ENCODE data around the gene ZEB2.

The ZEB2 gene

DNA sequence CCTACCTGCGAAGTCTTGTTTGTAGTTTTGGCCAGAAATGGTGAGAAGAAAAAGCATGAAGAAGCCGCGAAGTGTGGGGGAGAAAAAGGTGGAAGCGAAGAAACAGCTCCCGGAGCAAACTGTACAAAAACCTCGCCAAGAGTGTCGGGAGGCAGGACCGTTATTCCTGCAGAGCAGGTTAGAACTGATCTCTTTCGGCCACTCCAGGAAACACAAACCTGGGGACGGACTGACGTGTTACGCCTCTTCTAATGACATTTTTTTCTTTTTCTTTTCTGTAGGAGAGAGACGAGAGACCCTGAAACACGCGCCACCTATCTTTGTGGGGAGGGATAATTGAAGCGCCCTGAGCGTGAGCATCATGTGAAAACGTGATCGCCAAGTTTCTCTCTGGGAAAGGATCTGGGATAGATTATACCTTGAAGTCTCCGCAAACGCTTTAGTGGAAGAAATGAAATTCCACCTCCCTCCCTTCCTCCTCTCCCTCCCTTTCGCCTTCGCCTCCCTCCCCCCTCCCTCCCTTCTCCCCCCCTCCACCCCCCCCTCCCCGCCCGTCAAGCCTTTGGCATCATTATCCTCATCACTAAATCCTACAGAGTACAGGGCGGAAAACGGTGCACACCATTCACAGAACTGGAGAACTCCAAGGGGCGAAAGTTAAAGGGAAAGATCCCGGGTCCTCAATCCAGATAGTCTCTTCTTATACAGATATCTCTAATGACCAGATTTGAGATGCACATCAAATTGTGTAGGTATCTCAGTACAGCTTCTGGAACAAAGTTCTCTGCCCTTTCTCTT lies at the start of gene ZEB2:
ZEB2 (minus strand) TSS at position 186 of the 798 bp plus-strand sequence. CDS start 2,769 bp downstream, outside the sequence.
- no peak for DNase-seq (ENCODE audit: low read depth in 2 of 2)

DNA sequence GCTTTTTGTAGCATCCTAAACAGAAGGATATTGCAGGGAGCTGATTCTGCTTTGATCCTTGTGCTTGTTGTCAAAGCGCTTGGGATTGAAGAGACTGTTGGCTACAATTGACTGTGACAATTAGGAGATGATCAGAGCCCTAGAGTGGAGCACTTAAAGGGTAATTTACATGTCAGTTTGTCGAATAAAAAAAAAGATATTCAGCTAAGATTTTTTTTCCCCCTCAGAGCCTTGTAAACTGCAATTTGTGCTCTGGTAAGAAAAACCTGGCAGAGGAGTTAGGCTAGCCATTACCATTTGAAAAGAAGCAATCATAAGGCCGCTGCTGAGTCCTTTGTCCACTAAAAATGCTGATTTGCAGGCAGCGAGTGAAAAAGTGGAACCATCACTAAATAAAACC lies 47.8 kb upstream of the ZEB2 start:
- no peak for DNase-seq (ENCODE audit: low read depth in 2 of 2)

DNA sequence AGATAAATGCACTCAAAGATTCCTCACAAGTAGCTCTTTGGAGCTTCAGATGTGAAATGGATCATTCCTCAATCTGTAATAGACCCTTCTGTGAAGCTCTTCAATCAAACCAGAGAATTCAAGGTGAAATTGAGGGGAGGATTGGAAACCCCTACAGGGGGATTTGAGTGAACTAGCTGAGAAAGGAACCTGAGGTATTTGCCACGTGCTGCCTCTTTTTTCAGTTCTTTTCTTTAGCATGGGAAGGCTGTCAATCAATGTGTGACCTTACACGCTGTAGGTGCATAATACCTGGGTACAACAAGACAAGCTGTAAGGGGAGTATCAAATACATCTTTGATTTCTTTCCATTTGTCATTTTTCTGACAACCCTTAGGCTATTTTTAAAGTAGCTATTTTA lies 46.5 kb upstream of the ZEB2 start:
- DNase-seq (ENCODE audit: low read depth in 2 of 2) = no peak

DNA sequence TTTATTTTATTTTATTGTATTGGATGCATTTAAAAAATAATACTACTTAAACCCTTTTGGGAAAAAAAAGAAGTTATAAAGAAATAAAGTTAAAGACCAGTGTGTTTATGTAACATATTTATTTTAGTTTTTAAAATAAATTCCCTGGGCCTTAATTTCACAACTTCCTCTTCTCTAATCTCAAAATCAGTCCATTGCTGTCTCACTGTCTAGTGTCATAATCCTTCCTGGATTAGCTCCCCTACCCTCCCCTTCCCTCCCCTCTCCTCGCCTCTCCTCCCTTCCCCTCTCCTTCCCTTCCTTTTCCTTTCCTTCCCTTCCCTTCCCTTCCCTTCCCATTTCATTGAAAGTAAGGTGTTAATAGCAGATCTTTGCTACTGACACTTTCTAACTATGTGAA lies 40.3 kb upstream of the ZEB2 start:
- DNase-seq (ENCODE audit: low read depth in 2 of 2) = no peak

DNA sequence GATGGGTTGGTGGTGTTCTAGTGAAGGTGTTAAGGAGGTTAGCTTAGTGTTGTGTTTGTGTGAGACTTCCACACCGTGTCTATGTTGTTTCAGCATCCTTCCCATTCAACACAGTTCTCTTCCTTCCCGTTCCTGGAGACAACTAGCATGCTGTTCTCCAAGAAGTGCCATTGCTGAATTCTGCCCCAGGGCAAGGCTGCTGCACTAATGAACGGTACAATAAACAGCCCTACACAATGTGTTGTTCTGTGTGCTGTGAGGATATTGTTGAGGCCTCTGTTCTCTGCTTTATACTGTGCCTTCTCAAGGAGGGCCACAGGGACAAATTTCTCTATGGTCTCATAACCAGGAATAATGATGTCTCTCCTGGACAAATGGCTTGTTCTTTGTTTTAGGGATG lies 39.8 kb upstream of the ZEB2 start:
- DNase-seq (ENCODE audit: low read depth in 2 of 2) = no peak

DNA sequence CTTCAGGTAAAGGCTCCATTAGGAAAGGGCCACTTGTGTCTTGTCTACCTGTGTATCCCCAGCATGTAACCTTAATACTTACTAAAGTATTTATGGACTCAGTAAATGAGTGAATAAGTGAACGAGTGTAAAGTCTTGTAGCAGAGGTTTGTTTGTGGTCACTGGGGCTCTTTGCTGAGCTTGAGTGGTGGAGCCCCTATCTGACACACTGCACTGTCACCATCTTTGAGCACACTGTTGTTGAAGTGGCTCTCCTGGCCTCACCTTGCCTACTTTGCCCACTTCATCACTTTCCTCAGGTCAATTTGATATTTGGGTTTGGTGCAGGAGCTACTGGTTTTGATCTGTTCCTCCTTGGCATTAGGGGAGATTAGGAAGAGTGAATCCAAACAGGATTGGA lies 39.3 kb upstream of the ZEB2 start:
- DNase-seq (ENCODE audit: low read depth in 2 of 2) = no peak

DNA sequence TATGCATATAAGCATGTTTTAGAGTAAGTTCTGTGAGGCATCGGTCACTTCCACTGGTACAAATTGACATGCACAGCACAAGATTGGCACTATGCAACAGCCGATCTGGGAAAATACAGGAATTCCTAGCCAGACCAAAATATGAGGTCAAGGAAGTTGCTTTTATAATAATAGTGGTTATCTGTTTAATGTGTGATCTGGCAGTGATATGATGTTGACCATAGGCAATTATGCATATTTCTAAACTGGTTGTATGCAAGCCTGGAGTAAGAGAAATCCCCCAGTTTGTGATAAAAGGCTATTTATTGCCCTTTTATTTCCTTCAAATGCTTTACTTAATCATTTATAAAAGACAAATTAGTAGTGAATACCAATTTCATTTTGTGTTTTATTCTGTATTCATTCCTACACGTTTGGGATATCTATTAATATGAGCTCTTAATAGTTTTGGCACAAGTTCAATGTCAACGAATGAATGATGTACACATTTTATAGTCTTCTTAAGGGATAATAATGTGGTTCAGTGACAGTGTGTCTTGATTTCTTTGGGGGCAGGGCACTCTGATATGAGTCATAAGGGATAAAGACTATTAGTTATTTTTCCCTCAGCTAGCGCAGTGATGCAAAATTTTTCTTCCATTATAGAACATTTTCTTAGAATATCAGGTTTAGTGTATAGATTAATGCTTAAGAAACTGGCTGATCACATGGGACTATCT lies 34.7 kb upstream of the ZEB2 start:
- no peak for DNase-seq (ENCODE audit: low read depth in 2 of 2)

DNA sequence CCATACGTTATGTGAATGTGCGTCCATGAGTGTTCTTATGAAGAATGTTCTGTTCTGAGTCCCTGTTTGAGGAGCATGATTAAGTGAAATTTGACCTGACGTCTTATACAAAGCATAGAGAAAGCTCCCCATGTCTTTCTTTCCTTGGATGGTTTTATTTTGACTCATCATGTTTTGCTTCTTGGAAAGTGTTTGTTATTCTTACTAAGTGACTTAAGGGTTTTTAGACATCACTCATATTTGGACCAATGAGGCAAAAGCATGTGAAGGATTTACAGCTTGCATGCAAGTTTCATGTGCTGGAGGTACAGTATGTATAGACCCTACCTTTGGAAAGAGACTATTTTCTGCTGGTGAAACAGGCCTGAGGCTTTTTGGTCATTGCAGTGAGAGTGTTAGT lies 33.5 kb upstream of the ZEB2 start:
- DNase-seq (ENCODE audit: low read depth in 2 of 2) = no peak

DNA sequence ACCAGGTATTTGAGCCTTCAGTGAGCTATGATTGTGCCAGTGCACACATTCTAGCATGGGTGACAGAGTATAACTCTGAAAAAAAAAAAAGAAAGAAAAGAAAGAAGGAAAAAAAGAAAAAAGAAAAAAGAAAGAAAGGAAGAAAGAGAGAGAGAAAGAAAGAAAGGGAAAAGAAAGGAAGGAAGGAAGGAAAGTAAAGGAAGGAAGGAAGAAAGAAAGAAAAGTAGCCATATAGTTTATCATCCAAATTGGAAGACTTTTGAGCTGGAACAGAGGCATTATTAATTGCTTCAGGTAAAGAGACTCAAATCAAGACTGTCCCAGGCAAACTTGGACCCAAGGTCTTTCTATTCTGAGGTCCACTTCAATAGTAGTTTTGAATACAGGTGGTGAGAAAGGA lies 32.9 kb upstream of the ZEB2 start:
- no peak for DNase-seq (ENCODE audit: low read depth in 2 of 2)

DNA sequence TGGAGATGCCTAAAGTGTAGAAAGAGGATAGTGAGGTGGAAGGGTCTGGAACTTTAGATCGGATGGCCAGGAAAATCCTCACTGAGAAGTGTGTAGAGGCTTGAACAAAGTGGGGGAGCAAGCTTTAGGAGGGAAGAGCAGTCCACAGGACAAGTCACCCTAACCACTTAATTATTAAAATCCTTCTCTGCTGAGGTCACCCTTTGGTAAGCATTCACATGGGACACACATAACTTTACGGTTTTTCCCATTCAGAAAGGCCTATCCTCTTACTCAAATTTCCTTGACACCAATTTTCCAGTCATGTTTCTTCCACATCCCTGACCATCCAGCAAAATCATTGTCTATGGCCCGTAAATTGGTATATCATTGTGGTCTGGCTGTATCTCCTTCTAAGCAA lies 31.0 kb upstream of the ZEB2 start:
- no peak for DNase-seq (ENCODE audit: low read depth in 2 of 2)

DNA sequence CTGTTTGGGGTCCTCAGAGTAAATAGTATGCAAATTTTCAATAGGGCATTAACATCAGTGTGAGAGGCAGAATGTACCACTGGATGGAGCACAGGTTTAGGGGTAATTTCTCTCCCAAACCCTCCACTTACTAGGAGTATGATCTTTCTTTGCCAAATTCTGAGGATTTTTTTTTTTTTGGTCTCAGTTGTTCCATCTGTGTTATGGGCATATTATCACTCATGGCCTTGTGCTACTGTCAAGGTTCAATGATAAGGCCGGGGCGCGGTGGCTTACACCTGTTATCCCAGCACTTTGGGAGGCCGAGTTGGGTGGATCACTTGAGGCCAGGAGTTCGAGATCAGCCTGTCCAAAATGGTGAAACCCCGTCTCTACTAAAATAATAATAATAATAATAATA lies 30.2 kb upstream of the ZEB2 start:
- no peak for DNase-seq (ENCODE audit: low read depth in 2 of 2)

DNA sequence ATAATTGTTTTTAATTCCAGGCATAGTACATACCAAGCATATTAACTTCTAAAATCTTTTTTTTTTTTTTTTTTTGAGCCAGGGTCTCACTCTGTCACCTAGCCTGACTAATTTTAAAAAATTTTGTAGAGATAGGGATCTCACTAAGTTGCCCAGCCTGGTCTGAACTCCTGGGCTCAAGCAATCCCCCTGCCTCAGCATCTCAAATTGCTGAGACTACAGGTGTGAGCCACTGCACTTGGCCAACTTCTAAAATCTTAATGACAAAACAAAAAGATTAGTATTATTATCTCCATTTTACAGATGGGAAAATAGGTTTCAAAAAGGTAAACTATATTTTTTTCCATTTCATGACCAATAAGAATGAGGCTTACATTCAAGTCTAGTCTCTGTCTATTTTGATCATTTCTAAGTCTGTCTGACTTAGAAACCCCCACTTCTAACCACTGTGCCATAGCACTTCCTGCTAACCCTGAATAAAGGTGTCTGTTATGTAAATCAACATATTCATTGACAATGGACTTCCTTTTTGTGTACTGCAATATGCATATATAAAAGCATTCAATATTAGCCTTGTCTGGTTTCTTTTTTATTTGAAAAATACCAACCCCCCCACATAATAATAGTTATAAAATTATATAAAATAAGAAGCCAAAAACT lies 28.7 kb upstream of the ZEB2 start:
- no peak for DNase-seq (ENCODE audit: low read depth in 2 of 2)

DNA sequence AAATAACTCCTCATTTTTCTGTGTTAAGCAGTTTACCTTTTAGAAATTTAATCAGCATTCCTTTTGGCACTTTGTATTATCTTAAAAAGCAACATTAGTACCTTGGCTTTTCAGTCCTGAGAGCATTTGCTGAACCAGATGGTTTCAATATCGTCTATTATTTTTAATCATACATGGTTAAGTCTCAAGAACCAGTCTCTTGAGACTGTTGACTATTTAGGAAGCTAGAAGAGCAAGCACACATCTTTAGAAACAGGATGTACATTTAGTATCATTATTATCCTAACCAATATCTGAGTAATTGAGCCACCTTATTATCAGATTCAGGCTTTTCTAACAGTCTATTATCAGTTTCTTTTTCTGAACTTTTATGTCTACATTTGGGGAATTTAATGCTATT lies 28.2 kb upstream of the ZEB2 start:
- DNase-seq (ENCODE audit: low read depth in 2 of 2) = no peak

DNA sequence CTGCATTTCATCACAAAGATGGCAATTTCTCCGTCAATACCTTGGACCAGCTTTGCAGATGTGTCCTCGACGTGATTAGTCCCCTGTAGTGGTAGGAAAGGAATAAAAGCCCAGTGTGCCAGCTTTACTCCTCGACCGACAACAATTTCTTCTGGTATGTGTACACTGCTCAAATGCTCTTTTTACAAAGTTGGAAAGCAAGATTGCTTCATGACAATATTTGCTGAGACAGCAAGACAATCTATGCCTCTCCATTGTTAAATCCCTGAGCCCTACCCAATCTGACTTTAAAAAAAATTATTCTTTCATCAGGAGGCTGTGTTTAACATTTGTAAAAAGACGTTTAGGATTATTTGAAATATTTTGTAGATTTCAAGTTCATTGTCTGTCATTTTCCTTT lies 27.6 kb upstream of the ZEB2 start:
- DNase-seq (ENCODE audit: low read depth in 2 of 2) = no peak

DNA sequence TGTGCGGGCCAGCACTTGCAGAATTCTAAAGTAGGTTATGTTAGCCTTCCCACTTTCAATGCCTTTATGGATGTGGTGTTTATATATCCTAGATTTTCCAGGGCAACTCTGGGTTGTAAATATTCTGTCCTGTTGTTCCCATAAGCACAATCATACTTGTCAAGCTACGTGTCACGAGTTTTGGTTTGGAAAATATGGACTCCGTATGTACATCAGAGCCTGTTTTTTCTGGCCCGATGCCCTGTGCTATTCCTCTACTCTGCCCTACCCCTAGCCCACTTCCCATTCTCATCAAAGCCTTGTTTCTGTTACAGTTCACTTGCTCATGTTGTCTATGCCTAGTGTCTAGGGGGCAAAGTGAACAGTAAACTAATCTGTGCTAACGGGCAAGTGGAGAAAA lies 27.0 kb upstream of the ZEB2 start:
- DNase-seq (ENCODE audit: low read depth in 2 of 2) = no peak

DNA sequence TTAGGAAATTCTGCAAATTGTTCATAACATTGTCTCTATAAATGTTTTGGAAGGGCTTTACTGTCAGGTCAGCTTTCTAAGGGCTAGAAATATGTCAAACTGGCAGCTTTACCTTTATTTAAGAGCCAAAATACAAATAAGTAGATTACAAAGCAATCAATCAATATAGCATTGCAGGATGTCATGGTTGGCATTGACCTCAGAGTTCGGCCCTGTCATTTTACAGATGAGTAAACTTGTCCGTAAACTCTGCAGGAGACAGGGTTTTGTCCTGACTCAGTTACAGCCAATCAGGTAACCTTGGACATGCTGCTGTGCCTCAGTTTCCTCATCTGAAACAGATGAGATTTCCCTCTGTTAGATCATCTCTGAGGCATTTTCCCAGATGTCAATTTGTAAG lies 25.9 kb upstream of the ZEB2 start:
- no peak for DNase-seq (ENCODE audit: low read depth in 2 of 2)

DNA sequence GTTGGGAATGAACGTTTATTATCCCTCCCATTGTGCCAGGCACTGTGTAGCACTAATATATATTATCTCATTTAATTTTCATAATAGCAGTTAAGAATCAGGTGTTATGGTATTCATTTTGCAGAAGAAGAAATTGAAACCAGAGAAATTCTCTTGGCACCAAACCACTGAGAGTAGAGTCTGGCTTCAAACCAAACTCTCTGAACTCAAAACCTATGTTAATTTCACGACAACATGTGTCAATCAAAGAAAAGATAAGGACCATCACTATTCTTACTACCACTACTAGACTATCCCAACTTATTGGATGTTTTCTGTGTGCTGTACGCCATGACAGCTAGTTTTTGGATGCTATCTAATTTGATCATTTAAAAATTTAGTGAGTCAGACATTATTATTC lies 24.1 kb upstream of the ZEB2 start:
- DNase-seq (ENCODE audit: low read depth in 2 of 2) = no peak

DNA sequence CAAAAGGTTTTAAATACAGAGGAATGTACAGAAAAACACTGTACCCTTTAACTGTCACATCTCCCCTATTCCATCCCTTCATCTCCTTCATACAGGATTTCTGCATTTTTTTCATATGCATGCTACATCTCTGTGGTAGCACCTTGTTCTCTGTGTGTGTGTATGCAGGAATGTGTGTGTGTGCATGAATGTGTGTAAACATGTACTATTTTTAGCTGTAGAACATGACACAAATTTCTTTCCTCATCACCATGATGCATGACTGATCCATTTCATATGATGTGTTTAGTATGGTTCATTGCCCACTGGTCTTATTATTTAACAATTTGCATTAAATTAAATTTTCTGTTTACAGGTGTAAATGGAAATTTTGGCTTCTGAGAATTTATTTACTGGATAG lies 21.5 kb upstream of the ZEB2 start:
- DNase-seq (ENCODE audit: low read depth in 2 of 2) = no peak

DNA sequence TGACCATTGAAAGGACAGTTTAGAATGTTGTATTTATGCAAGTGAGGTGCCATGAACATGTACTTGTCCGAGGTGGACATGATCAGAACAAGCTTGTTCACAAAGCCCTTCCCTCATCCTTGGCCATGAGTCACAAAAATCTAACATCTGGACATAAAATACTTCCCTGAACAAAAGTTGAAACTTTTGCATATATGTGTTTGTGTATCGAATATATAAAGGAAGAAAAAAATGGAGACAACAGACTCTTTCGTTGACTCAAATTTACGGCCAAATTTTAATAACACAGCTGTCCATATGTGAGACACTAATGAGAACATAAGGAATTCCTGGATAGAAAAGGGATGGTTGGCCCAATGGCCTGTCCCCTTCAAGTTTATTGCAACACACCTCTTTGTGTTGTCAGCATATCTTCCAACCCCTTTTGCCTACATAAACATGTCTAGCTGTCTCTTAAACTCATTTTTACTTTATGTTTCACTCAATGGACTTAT lies 19.4 kb upstream of the ZEB2 start:
- no peak for DNase-seq (ENCODE audit: low read depth in 2 of 2)

DNA sequence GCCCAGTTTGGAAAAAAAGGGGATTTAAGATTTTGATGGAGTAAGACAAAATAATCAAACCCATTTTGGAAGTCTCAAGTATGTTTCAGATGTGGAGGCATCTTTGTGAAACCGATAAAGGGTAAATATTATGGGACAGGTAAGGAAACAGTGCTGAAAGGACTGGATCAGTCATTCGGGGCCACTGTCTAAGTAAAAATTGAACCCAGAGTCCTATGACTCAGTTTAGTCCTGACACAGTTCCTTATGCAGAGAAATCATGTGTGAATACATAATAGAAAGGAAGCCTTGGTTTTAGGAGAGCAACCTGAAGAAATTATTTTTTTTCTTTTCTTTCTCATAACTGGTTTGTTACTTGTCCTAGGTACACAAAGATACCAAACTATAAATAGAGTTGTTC lies 15.4 kb upstream of the ZEB2 start:
- DNase-seq (ENCODE audit: low read depth in 2 of 2) = no peak

DNA sequence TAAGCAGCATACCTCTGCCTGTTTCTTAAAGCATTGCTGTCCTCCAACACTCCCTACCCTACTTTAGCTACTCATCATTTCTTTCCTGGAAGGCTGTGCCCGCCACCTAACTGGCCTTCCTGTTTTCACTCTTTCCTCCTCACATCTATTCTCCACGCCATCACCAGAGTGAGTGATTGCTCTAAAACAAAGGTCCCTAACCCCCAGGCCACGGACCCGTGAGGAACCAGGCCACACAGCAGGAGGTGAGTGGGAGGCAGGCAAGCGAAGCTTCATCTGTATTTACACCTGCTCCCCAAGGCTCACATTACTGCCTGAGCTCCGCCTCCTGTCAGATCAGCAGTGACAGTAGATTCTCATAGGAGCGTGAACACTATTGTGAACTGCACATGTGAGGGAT lies 13.3 kb upstream of the ZEB2 start:
- DNase-seq (ENCODE audit: low read depth in 2 of 2) = no peak

DNA sequence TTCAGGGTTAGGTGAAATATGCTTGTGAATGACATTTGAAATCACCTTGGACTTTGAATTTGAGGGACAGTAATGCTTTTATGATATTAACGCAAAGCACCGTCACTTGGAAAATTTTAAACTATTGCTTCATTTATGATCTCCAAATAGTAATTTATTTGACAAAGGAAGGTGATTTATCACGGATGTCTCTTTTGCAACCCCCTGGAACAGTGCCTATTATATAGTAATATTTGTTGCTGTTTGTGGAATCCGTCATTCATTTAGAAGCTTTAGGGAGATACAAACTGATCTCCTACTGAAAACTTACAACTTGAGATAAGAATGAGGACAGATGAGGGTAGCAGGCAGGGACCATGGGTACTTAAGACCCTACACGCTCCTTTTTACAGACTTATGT lies 10.7 kb upstream of the ZEB2 start:
- no peak for DNase-seq (ENCODE audit: low read depth in 2 of 2)

DNA sequence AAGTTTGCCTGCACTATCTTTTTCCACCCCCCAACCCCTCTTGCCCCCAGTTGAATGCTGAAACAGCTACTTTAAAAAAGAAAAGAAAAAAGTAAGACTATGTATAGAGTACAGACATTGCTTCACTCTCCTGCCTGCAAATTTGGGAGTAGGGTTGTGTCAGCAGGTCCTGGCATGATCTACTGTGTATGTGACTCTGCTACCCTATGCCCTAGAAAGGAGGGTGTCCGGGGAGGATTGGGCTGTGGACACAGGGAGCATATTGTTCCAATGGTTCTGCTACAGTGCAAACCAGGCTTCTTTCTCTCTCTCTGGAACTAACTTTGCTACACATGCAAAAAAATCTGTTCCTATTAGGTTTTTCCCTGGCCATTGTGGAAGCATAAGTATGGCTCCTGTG lies 9.9 kb upstream of the ZEB2 start:
- no peak for DNase-seq (ENCODE audit: low read depth in 2 of 2)
